ENCODE data around the gene USF2. TPM values are rescaled to one million over a fixed set of nuclear protein-coding genes. Genes with fewer than 3 reads are reported as not detected.

The USF2 gene
- total RNA-seq, 2 donors from 2014 or later, result 107 to 151 TPM

GRCh38 chr19:35290381-35291127 is 21.8 kb downstream of the USF2 start:
- no peak overlapping the region for H3K27ac ChIP-seq
- no peaks in the 10 kb centered on the region for H3K4me1 ChIP-seq (replicated peaks)
- DNase-seq (ENCODE audit: low spot score), result no peak
- no peaks in the 10 kb centered on the region for H3K27me3 ChIP-seq (replicated peaks; ENCODE audit: insufficient read depth)
- intact Hi-C loops (cut with DNase I), result no loop called here
- H3K4me3 ChIP-seq, result no peak overlapping the region
- H3K36me3 ChIP-seq, result no peaks in the 10 kb centered on the region
- 59% methylated on average over 20 of the region's 20 CpGs for WGBS
- no peaks in the 10 kb centered on the region for H3K9me3 ChIP-seq
- TF ChIP-seq POLR2A (IDR thresholded peaks at IDR 0.05) (no peak), POLR2AphosphoS5 (IDR thresholded peaks at IDR 0.05) (no peak)
- TF ChIP-seq, protein P1, sequence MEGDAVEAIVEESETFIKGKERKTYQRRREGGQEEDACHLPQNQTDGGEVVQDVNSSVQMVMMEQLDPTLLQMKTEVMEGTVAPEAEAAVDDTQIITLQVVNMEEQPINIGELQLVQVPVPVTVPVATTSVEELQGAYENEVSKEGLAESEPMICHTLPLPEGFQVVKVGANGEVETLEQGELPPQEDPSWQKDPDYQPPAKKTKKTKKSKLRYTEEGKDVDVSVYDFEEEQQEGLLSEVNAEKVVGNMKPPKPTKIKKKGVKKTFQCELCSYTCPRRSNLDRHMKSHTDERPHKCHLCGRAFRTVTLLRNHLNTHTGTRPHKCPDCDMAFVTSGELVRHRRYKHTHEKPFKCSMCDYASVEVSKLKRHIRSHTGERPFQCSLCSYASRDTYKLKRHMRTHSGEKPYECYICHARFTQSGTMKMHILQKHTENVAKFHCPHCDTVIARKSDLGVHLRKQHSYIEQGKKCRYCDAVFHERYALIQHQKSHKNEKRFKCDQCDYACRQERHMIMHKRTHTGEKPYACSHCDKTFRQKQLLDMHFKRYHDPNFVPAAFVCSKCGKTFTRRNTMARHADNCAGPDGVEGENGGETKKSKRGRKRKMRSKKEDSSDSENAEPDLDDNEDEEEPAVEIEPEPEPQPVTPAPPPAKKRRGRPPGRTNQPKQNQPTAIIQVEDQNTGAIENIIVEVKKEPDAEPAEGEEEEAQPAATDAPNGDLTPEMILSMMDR (IDR thresholded peaks at IDR 0.05), result no peak

DNA sequence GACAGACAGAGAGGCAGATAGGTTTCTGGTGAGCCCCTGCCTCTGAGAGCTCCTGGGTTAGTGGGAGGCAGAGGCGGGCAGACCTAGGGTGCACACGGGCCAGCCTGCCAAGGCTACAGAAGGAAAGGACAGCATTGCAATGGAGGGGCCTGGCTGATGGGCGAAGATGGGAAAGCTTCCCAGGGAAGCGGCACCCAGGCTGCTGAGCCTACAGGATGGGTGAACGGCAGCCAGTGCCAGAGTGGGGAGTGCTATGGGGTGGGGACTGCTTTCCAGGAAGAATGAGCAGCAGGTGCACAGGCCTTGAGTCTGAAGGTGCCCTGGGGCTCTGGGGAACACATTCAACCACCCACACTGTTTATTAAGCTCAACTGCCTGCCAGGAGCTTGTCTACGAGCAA is 22.5 kb downstream of the USF2 start:
- H3K9me3 ChIP-seq, result no peaks in the 10 kb centered on the region
- no peaks in the 10 kb centered on the region for H3K27me3 ChIP-seq (replicated peaks; ENCODE audit: insufficient read depth)
- H3K27ac ChIP-seq, result no peak overlapping the region
- no peak for DNase-seq (ENCODE audit: low spot score)
- intact Hi-C loops (cut with DNase I), result no loop called here
- no peak for TF ChIP-seq POLR2A (IDR thresholded peaks at IDR 0.05)
- TF ChIP-seq, protein P1 (IDR thresholded peaks at IDR 0.05), result no peak
- no peak for TF ChIP-seq POLR2AphosphoS5 (IDR thresholded peaks at IDR 0.05)
- H3K4me3 ChIP-seq, result no peak overlapping the region
- no peaks in the 10 kb centered on the region for H3K4me1 ChIP-seq (replicated peaks)
- H3K36me3 ChIP-seq, result no peaks in the 10 kb centered on the region
- WGBS, result 61% methylated on average over 6 of the region's 6 CpGs

GRCh38 chr19:35291916-35292315 is 23.2 kb downstream of the USF2 start, which contains the start of gene MAG:
Gene MAG (plus strand): TSS chr19:35292161. CDS start chr19:35295409, 3,248 bp downstream.
- no peak within 1 kb of the TSS for H3K4me3 ChIP-seq
- intact Hi-C loops (cut with DNase I), result no loop called here
- H3K36me3 ChIP-seq, result no peaks in the 10 kb centered on the region
- H3K27me3 ChIP-seq (replicated peaks; ENCODE audit: insufficient read depth), result no peaks in the 10 kb centered on the region
- no peak within 1 kb of the TSS for H3K27ac ChIP-seq
- TF ChIP-seq, protein P1 (IDR thresholded peaks at IDR 0.05), result no peak
- TF ChIP-seq POLR2AphosphoS5 (IDR thresholded peaks at IDR 0.05) (no peak), POLR2A (IDR thresholded peaks at IDR 0.05) (no peak)
- DNase-seq (ENCODE audit: low spot score), result no peak
- no peaks in the 10 kb centered on the region for H3K9me3 ChIP-seq
- WGBS, result 66% methylated on average over 12 of the region's 12 CpGs
- H3K4me1 ChIP-seq (replicated peaks), result no peaks in the 10 kb centered on the region

DNA sequence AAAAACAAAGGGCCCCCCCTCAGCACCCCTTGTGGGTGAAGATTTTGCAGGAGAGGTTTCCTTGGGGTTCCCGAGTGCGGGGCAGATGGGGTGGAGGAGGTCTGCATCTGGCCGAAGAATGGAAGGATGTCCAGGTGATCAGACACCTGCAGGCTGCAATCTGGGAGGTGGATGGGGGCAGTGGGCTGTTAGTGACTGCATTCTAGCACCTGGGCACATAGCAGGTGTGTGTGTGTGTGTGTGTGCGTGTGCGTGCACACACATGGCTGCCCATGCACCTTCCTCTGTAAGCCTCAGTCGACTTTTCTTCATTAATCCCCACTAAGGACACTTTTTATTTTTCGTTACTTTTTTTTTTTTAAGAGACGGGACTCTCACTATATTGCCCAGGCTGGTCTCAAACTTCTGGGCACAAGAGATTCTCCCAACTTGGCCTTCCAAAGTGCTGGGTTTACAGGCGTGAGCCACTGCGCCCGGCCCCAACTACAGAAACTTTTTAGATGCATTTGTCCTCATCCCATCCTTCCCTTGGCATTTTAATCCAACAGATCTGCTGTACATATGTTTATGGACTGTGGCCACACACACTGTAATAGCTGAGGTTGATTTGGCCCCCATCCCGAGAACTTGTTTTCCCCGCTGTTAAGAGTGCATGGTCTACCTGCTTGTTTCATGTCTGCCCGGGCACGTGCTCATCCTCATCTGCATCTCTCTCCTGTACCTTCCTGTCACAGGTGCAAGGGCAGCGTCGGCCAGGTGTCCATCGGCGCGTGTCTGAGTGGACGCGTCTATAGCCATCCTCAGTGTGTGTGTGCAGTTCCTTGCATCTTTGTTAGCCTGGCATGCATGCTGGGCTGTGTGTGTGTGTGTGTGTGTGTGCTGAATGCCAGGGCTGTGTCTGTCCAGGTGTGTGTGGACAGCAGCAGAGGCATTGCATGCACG is 23.9 kb downstream of the USF2 start:
- DNase-seq (ENCODE audit: low spot score), result no peak
- H3K4me3 ChIP-seq, result no peak overlapping the region
- TF ChIP-seq, protein P1 (IDR thresholded peaks at IDR 0.05), result no peak
- intact Hi-C loops (cut with DNase I), result no loop called here
- WGBS, result 57% methylated on average over 22 of the region's 23 CpGs
- H3K4me1 ChIP-seq (replicated peaks), result no peaks in the 10 kb centered on the region
- no peak overlapping the region for H3K27ac ChIP-seq
- no peaks in the 10 kb centered on the region for H3K9me3 ChIP-seq
- H3K27me3 ChIP-seq (replicated peaks; ENCODE audit: insufficient read depth), result no peaks in the 10 kb centered on the region
- no peaks in the 10 kb centered on the region for H3K36me3 ChIP-seq
